ENCODE data around the gene RERE.

Gene RERE

GRCh38 chr1:8578132-8578877, 239.1 kb downstream of the RERE start:
- no peak for DNase-seq (ENCODE audit: low read depth, low spot score)

GRCh38 chr1:8574985-8575384, 242.5 kb downstream of the RERE start:
- DNase-seq (ENCODE audit: low read depth, low spot score), result no peak

- DNase-seq (ENCODE audit: low read depth, low spot score), result no peak
These were observed 245.3 kb downstream of the RERE start for GRCh38 chr1:8572106-8572505.

GRCh38 chr1:8571200-8571984, 246.0 kb downstream of the RERE start:
- no peak for DNase-seq (ENCODE audit: low read depth, low spot score)

GRCh38 chr1:8570465-8570864, 247.0 kb downstream of the RERE start:
- DNase-seq (ENCODE audit: low read depth, low spot score), result no peak

GRCh38 chr1:8569242-8569641, 248.2 kb downstream of the RERE start:
- DNase-seq (ENCODE audit: low read depth, low spot score), result no peak

- no peak for DNase-seq (ENCODE audit: low read depth, low spot score)
These were observed 248.6 kb downstream of the RERE start for GRCh38 chr1:8568837-8569236.

- DNase-seq (ENCODE audit: low read depth, low spot score), result no peak
These were observed 250.3 kb downstream of the RERE start for GRCh38 chr1:8567146-8567545.

- DNase-seq (ENCODE audit: low read depth, low spot score), result no peak
These were observed 251.6 kb downstream of the RERE start for GRCh38 chr1:8565802-8566201.

GRCh38 chr1:8563944-8564537, 253.4 kb downstream of the RERE start:
- no peak for DNase-seq (ENCODE audit: low read depth, low spot score)

GRCh38 chr1:8562881-8563865, 254.3 kb downstream of the RERE start:
- DNase-seq (ENCODE audit: low read depth, low spot score), result no peak

GRCh38 chr1:8562222-8562621, 255.2 kb downstream of the RERE start:
- DNase-seq (ENCODE audit: low read depth, low spot score), result no peak

- no peak for DNase-seq (ENCODE audit: low read depth, low spot score)
These were observed 256.6 kb downstream of the RERE start for GRCh38 chr1:8560611-8561544.

- DNase-seq (ENCODE audit: low read depth, low spot score), result no peak
These were observed 257.4 kb downstream of the RERE start for GRCh38 chr1:8560035-8560434.

GRCh38 chr1:8555582-8555981, 261.9 kb downstream of the RERE start:
- DNase-seq (ENCODE audit: low read depth, low spot score), result no peak

GRCh38 chr1:8554956-8555534, 262.4 kb downstream of the RERE start:
- no peak for DNase-seq (ENCODE audit: low read depth, low spot score)

- no peak for DNase-seq (ENCODE audit: low read depth, low spot score)
These were observed 264.5 kb downstream of the RERE start for GRCh38 chr1:8552820-8553397.

- no peak for DNase-seq (ENCODE audit: low read depth, low spot score)
These were observed 265.6 kb downstream of the RERE start for GRCh38 chr1:8551613-8552489.

- DNase-seq (ENCODE audit: low read depth, low spot score), result no peak
These were observed 266.4 kb downstream of the RERE start for GRCh38 chr1:8551057-8551456.
